GM19035 (cell line): ENCODE results near the gene NUTF2.
"Not testable (repeated sequence)": the region's sequence is repeated elsewhere in the genome, so short reads cannot be mapped to it uniquely, and the experiment has no call there.

Source experiments
- ATAC-seq: cut with Tn5 transposase; IDR thresholded peaks from one replicate; pipeline ENCODE4 v1.9.1; 2021; ENCODE audit not compliant: unreplicated experiment

Gene NUTF2

DNA sequence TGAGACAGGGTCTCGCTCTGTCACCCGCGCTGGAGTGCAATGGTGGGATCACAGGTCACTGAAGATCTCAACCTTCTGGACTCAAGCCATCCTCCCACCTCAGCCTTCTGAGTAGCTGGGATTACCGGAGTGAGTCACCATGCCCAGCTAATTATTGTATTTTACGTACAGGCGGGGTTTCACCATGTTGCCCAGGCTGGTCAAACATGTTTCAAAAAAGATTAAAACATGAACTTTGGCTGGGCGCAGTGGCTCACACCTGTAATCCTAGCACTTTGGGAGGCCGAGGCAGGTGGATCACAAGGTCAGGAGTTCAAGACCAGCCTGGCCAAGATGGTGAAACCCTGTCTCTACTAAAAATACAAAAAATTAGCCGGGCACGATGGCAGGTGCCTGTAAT, 9.5 kb upstream of the NUTF2 start:
- not testable (repeated sequence) for ATAC-seq

DNA sequence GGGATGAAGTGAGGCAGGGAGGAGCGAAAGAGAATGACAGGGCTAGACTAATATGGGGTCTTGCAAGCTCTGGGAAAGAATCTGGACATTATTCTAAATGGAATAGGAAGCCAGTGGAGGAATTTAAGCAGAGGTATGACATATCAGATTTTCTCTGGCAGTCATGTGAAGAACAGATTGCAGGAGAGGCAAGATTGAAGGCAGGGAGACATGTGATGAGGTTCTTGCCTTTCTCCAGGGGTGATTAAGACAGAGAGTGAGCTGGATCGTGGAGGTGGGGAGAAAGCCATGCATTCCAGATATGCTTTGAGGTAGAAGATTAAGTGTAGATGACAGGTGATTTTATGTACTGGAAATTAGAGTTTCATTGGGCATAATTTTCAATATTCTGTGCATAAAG, 8.9 kb upstream of the NUTF2 start:
- no peak for ATAC-seq

DNA sequence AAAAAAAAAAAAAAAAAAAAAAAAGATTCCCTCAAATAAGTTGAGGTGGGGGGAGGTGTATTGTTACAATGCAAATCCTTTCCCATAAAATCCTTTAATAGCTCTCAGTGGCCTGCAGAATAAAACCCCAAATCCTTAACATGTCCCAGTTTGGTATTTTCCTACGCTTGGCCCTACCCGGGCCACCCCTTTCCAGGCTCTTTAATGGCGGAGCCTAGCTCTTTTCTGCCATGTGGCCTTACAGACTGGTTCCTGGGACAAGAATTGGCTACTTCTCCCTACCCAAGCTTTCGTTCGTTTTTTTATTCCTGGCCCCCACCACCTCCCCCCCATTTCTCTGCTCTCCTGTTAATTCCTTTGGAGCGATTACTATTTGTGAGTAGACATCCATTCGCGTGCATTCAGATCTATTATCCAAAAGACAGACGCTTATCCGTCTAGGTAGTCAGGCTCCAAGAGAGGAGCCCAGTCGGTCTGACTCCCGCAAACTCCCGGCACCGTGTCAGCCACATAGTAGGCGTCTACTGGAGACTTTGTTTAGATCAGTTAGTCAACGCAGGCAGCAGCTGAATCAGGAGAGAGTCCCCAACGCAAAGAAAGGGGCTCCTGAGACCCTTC, 5.4 kb upstream of the NUTF2 start:
- ATAC-seq = no peak

DNA sequence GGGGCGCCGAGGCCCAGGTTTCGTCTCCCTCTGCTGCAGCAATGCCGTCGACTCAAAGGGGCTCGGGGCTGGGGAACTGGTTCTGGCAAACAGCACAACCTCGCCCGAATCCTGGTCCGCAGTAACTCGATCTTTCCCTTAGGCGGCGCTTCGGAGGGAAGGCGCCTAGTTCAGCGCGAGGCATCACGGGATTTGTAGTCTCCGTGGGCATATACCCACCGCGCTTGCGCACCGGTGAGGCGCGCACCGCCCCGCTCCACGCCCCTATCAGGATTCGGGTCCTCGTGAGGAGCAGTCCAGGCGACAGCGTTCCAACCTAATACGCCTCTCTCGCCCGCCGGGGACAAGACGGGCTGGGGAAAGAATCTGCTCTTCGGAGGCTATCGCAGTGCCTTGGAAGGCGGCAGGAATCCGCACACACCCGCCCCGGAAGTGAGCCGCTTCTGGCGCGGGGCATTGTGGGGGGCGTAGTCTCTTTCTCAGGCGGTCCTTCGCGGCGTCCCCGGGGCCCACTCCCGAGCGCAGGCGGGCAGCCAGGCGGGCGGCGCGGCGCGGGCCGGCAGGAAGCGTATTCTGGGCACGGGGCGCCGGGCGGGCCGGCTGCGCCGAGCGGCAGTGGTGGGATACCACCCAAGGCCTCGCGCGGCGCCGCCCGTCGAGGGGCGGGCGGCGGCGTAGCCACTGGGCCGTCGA, 4.8 kb upstream of the NUTF2 start, which contains the start of gene THAP11:
THAP11 (plus strand) TSS at position 505 of the 693 bp plus-strand sequence. CDS start 235 bp downstream, outside the sequence.
- peak; percentile 49 for ATAC-seq

DNA sequence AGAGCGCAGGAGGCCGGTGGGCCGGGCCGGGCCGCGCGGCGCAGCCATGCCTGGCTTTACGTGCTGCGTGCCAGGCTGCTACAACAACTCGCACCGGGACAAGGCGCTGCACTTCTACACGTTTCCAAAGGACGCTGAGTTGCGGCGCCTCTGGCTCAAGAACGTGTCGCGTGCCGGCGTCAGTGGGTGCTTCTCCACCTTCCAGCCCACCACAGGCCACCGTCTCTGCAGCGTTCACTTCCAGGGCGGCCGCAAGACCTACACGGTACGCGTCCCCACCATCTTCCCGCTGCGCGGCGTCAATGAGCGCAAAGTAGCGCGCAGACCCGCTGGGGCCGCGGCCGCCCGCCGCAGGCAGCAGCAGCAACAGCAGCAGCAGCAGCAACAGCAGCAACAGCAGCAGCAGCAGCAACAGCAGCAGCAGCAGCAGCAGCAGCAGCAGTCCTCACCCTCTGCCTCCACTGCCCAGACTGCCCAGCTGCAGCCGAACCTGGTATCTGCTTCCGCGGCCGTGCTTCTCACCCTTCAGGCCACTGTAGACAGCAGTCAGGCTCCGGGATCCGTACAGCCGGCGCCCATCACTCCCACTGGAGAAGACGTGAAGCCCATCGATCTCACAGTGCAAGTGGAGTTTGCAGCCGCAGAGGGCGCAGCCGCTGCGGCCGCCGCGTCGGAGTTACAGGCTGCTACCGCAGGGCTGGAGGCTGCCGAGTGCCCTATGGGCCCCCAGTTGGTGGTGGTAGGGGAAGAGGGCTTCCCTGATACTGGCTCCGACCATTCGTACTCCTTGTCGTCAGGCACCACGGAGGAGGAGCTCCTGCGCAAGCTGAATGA, 4.0 kb upstream of the NUTF2 start:
- peak; percentile 11 for ATAC-seq

DNA sequence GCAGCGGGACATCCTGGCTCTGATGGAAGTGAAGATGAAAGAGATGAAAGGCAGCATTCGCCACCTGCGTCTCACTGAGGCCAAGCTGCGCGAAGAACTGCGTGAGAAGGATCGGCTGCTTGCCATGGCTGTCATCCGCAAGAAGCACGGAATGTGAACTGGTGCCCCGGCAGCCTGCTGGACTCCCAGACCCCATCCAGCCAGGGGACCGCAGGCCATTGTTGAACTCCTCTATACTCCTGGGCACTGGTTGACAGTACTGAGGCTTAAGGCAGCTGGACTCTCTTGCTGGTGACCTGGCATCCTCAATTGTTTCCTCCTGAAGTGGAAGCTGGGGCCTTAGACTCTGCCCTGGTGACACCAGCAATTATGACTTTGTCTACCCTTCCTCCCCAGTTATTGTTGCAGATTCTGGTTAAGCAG, 3.4 kb upstream of the NUTF2 start:
- ATAC-seq = no peak

DNA sequence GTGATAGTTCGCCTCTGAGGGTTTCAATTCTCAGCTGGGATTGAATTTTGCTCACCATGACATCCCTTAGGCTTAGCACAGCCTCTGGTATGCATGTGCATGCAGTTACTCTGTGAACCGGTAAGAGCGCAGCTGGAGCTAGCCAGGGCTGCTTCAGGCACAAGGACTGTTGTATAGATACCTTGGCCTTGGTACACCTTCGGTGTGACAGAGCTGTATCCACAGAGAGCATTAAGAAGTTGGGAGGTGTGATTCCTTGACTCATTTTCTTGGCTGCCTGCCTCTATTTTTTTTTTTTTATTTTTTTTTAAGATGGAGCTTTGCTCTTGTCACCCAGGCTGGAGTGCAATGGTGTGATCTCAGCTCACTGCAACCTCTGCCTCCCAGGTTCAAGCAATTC, 2.2 kb upstream of the NUTF2 start:
- no peak for ATAC-seq

DNA sequence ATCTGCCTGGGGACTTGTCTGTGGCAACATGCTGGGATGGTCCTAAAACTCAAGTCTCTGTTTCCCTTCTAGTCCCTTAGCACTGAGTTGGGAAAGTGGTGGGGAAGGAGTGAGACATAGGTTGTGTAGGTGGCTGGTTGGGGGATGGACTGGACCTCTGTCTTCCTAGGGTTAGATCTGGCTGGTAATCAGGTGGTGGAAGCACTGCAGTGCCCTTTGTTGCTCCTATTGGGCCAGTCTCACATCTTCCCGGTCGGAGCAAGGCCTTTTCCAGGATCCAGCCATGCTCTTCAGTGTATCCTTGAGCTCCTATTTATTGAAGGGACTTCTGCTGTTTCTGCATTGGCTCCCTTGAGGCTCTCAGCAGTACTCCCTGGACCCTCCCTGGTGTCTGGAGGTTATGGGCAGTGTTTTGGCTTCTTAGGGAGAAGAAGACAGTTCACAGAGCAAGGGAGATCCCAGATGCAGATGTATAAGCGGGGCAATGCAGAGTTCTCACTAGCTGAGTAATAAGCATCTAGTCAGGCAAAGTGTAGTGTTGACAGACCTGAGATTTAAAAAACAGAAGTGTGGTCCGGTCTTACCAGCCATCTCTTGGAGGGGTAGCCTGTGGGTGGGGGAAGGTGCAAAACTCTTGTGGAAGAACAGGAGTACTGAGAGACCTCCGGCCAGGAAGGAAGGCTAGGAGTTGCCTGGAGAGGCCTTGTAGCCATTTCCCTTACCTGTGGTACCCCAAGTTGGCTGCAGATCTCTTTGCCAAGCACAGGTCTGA, 1.3 kb upstream of the NUTF2 start:
- no peak for ATAC-seq

DNA sequence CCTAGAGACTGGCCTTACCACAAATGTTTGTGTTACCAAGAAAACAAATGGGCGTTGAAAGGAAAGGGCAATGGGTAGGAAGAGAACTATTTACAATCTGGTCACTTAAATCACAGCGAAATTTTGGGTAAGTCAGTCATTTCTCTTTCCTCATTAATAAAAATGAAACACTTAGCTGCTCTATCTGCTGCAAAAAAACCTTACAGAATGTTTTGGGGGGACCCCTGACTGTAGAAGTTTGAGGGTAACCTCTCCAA, 742 bp upstream of the NUTF2 start:
- ATAC-seq = no peak

DNA sequence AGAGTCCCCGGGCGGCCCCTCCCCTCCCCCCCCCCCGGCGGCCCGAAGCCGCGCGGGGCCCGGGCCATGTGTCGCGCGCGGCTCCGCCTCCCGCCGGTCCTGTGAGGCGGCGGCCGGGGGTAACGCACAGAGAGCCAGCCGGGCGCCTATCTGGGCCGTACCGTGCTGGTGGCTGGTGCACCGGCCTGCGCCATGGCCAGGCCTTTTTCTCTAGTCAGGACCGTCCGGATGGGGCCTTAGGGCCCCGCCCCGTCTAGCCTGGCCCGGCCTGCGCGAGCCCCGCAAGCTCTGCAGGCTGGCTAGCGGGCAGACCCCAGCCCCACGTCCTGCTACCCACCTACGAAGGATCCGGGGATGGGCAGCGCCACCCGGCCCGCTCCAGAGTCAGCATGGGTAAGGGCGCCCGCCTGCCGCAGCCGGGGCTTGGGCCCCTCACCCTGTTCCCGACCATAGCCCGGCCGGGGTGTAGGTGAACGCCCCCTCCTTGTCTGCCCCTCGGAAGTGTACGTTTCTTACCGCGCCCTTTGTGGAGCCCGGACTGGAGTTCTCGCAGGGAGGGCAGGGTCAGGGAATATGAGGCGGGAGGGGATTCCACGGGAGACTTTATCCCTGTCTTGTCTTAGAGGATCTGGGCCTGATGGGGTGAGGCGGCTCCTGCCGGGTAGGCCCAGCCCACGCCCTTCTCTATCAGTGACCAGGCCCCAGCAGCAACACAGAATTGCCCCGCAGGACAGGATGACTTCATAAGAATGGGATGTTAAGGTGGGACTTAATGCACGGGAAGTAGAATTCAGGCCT, 530 bp downstream of the NUTF2 start, which contains the start of gene CENPT:
CENPT (minus strand) TSS at position 630 of the 798 bp plus-strand sequence. CDS start 13,834 bp downstream, outside the sequence.
- ATAC-seq = peak; percentile 44

DNA sequence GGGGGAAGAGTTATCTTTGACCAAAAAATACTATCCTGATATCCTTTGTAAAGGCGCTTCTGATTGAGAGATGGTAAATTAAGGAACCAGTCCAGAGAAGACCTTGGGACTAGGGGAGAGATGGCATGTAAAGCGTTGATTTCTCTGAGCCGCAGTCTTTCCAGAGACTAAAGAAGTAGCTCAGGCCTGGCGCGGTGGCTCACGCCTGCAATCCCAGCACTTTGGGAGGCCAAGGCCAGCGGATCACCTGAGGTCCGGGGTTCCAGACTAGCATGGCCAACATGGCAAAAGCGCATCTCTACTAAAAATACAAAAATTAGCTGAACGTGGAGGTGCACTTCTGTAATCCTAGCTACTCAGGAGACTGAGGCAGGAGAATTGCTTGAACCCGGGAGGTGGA, 1.4 kb downstream of the NUTF2 start:
- ATAC-seq = no peak

DNA sequence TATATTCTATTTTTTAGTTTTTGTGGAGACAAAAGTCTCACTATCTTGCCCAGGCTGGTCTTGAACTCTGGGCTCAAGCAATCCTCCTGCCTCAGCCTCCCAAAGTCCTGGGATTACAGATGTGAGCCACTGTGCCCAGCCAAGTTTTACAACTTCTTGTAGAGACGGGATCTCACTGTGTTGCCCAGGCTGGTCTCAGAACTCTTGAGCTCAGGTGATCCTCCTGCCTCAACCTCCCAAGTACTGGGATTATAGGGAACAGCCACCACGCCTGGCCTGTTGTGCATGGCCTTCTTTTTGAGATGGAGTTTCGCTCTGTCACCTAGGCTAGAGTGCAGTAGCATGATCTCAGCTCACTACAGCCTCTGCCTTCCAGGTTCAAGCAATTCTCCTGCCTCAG, 6.9 kb downstream of the NUTF2 start:
- ATAC-seq = no peak

DNA sequence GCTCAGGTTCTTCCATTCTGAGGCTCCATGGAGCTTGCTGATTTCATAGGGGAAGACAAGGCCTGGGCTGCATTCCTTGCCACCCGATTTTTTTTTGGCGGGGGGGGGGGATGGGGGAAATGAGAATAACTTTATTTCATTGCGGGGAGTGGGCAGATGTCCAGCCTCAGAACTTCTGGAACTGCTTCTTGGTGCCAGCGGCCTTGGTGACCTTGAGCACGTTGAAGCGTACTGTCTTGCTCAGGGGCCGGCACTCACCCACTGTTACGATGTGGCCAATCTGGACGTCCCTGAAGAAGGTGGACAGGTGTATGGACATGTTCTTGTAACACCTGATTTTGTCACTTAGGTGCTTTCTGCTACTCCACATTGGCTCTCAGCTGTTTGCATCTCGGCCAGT, 9.1 kb downstream of the NUTF2 start:
- ATAC-seq = no peak

DNA sequence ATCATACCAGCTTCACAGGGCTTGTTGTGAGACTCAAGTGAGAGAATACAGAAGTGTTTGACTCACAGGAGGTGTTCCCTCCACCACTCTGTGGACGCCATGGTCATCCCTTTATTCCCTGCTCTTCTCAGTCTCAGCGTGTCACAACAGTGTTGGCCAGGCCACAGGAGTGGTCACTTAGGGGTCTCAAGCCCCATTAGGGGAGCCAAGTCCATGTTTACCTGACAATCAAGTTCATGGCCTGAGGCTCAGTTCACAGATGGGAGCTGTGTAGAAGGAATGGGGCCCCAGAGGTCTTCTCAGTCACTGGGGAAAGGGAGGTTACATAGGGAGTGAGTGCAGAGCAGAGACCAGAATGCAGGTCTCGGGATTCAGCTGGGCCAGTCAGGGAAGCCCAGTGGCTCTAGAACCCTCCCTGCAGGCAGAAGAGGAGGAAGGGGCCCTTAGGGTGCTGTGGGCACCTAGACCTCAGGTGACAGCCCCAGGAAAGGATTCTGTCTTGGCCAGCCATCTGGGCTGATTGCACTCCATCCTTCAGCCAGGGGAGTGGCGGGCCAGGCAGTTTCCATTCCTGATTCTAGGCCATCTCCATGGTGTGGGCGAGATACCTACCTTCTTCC, 10.3 kb downstream of the NUTF2 start:
- no peak for ATAC-seq

DNA sequence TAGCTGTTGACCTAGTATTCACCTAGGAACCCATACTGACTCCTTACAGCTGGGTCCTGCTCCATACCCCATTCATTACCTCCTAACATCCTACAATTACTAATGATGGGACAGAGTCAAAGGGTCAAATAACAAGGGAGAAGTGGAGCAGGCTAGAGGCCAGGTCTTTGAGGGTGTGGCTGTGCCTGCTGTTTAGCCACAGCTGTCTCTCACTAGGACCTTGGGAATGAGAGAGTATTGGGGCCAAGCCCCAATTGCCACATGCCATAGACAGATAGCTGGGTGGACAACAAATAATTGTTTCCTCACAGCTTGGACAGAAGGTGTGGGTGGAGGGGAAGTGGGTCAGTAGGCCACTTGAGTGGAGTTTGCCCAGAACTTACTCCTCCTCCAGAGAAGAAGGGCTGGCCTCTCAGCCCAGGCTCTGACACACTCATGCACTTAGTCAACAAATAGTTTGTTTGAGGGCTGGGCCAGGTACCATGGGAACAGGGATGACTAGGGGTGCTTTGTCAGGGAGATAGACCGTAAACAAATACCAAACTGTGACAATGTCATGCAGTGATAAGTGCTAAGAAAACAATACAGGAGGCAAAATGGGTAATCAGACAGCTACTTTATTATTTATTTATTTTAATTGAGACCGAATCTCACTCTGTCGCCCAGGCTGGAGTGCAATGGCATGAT, 11.0 kb downstream of the NUTF2 start:
- ATAC-seq = no peak

DNA sequence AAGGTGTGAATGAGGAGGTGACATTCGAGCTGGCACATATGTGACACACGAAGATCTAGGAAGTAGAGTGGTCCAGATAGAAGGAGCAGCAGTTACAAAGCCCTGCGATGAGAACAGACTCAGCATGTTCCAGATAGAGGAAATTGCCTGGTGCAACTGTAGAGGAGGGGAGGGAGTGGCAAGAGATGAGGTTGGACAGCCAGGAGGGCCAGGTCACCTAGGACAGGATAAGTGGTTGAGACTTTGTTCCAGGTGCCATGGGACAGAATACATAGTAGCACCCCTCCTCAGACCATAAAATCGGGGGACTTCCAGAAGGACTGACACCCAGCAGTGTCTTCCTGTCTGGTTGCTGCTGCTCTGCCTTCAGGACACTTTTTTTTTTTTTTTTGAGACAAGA, 11.8 kb downstream of the NUTF2 start:
- no peak for ATAC-seq

DNA sequence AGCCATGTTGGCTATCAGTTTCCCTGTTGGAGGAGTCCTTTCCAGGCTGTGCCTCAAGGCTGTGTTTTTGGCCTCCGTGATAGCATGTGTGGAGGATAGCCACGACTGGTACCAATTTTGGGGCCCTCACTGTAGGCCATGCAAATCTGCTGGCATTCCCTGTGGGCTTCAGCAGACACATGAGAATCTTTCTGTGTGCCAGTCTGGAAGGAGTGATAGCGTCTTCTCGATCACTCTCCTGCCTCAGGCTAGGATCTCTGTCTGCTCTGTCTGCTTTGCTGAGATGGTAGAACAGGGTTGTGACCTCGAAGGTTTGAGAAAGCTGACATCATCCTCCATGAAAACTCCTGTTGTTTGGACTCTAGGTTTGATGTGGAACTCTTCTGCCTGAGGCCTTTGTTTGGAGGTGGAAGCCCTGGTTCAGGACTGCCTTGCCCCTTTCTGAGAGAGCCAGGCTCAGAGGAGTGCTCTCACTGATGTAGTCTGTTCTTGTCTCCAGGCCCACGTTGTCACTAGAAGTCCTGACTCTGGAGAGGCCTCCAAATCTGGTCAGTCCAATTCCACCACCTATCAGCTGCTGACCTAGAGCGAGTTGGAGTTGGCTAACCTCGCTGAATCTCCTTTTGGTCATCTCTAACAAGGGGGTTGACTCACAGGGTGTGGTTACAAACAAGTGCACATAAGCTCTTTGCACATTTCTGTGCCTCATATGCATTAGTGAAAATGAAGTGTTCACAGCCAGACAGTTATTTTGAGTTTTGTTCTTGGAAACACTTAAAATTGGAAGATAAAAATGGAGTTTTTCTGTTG, 14.1 kb downstream of the NUTF2 start:
- no peak for ATAC-seq

DNA sequence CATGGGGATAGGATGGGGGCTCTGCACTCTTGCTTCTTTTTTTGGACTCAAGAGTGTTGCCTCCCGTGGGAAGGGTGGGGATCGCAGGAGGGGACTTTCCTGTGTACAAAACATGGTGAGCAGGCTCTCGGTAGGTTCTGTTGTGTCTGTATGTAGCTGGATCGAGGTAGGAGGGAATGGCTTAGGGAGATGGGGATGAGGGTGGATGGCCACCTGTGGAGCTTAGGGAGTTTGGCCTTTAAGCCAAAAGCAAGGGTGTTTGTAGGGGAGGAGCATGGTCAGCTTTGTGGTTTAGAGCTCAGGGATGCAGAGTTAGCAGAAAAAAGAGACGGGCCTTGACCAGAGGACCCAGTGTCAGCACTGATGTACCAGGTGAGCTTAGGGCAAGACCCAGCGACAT, 15.1 kb downstream of the NUTF2 start:
- no peak for ATAC-seq
